A549 (cell line): ENCODE measurements around the gene SNRNP25. TPM values are rescaled to one million over a fixed set of nuclear protein-coding genes. Genes with fewer than 3 reads are reported as not detected.

Source experiments
- ATAC-seq, 2 experiments: fragments of 200-7000 bp in 1 of 2; fragments of >200 bp in 1 of 2; cut with Nextera tagmentation in 1 of 2; cut with Tn5 transposase in 1 of 2; 3 replicates each; pipeline versions ENCODE4 v1.8.0 to v1.9.1; 2018 to 2020; ENCODE audit warnings: mild to moderate bottlenecking in 1 of 2, moderate library complexity in 1 of 2
- CTCF ChIA-PET: fragments of 300-600 bp; sonication (Branson Sonifier 250); formaldehyde crosslinking; extraction: SDS; loops from one replicate; lab custom pipeline; 2021; ENCODE audit warnings: antibody characterized with exemption, inconsistent platforms; lab: Yijun Ruan, JAX
- POLR2A ChIA-PET: fragments of 350-600 bp; formaldehyde crosslinking; extraction: SDS; loops from one replicate; lab custom pipeline; 2021; ENCODE audit warnings: antibody characterized with exemption, inconsistent platforms; lab: Yijun Ruan, JAX
- DNase-seq, 2 experiments: peaks; one replicate each; pipeline versions ENCODE4 v3.0.0 to v3.0.0-alpha.2; 2011 to 2016; ENCODE audit warnings: low read depth in 1 of 2, low spot score in 1 of 2
- FAIRE-seq: peaks from 2 replicates; lab custom pipeline; 2011; peaks lifted over from hg19 to GRCh38; lab: Jason Lieb, UNC
- H3K27ac ChIP-seq, 2 experiments: fragments of >200 bp; sonication (Bioruptor Twin); formaldehyde crosslinking; 3 replicates each; pipeline ENCODE4 v1.5.1; 2016 to 2017
- H3K4me1 ChIP-seq: fragments of >200 bp; sonication (Bioruptor Twin); formaldehyde crosslinking; 3 replicates; pipeline ENCODE4 v1.6.1; 2016
- H3K4me2 ChIP-seq: fragments of >200 bp; sonication (Bioruptor Twin); formaldehyde crosslinking; 3 replicates; pipeline ENCODE4 v1.6.1; 2016
- H3K4me3 ChIP-seq: fragments of >200 bp; sonication (Bioruptor Twin); formaldehyde crosslinking; 3 replicates; pipeline ENCODE4 v1.5.1; 2016
- H3K9me3 ChIP-seq: fragments of >200 bp; sonication (Bioruptor Twin); formaldehyde crosslinking; 3 replicates; pipeline ENCODE4 v1.6.1; 2016
- BCL3 ChIP-seq: fragments of >200 bp; sonication (Bioruptor Twin); formaldehyde crosslinking; IDR thresholded peaks from 3 replicates; pipeline ENCODE4 v1.6.1; 2016
- CTCF ChIP-seq: fragments of >200 bp; sonication (Bioruptor Twin); formaldehyde crosslinking; IDR thresholded peaks from 3 replicates; pipeline ENCODE4 v1.5.1; 2016
- E2F6 ChIP-seq: IDR thresholded peaks from 2 replicates; pipeline ENCODE4 v1.6.1; 2012; ENCODE audit warnings: low read depth, borderline replicate concordance
- EP300 ChIP-seq, 2 experiments: fragments of >200 bp; sonication (Bioruptor Twin); formaldehyde crosslinking; IDR thresholded peaks; 2 replicates in 1 of 2; 3 replicates in 1 of 2; pipeline ENCODE4 v1.6.1; 2016 to 2017
- HES2 ChIP-seq: fragments of >200 bp; sonication (Bioruptor Twin); formaldehyde crosslinking; IDR thresholded peaks from 2 replicates; pipeline ENCODE4 v1.6.1; 2016
- HOXA7 ChIP-seq: fragments of 250-450 bp; sonication (Bioruptor Pico); IDR thresholded peaks from 2 replicates; pipeline ENCODE4 v1.5.0; 2020; ENCODE audit warnings: mild to moderate bottlenecking, moderate library complexity
- HOXB5 ChIP-seq: fragments of 250-450 bp; sonication (Bioruptor Pico); IDR thresholded peaks from 2 replicates; pipeline ENCODE4 v1.5.0; 2020; ENCODE audit warnings: mild to moderate bottlenecking, moderate library complexity
- KDM1A ChIP-seq: fragments of 200-600 bp; sonication (generic); IDR thresholded peaks from 2 replicates; pipeline ENCODE4 v1.6.1; 2016; ENCODE audit warnings: low read depth, mild to moderate bottlenecking
- KDM5A ChIP-seq: fragments of 200-600 bp; sonication (generic); IDR thresholded peaks from 2 replicates; pipeline ENCODE4 v1.6.1; 2016; ENCODE audit warnings: antibody characterized with exemption, mild to moderate bottlenecking
- PBX3 ChIP-seq: IDR thresholded peaks from 2 replicates; pipeline ENCODE4 v1.6.1; 2012
- POLR2AphosphoS2 ChIP-seq: conservative IDR thresholded peaks from 2 replicates; pipeline ENCODE4 v1.6.1; 2012; ENCODE audit warnings: low read length, improper control_type of control experiment, inconsistent platforms
- REST ChIP-seq: fragments of 200-600 bp; sonication (generic); IDR thresholded peaks from 2 replicates; pipeline ENCODE4 v1.6.1; 2016; ENCODE audit warnings: antibody characterized with exemption, mild to moderate bottlenecking, moderate library complexity
- RFX5 ChIP-seq: fragments of 450-650 bp; IDR thresholded peaks from 2 replicates; pipeline ENCODE4 v1.7.1; 2014; ENCODE audit warnings: antibody characterized with exemption, mild to moderate bottlenecking, moderate library complexity
- ZC3H11A ChIP-seq: fragments of 450-650 bp; IDR thresholded peaks from 2 replicates; pipeline ENCODE4 v1.6.1; 2014; ENCODE audit warnings: antibody characterized with exemption, mild to moderate bottlenecking
- WGBS: methylation state at CpG from one replicate; pipeline ENCODE4 v1.1.6; 2017; ENCODE audit errors: missing lambda C conversion rate; 5-methylcytosine and 5-hydroxymethylcytosine counted together
- polyA plus RNA-seq, 4 experiments: library from polyadenylated mRNA; depleted of rRNA in 3 of 4; stranded (reverse); fragments of >200 nt; fragmentation: RNase III in 1 of 4; extraction: RNeasy Plus Mini Kit Qiagen cat#74134 plus additional on column Dnase treatment in 1 of 4; gene quantifications; 2 replicates in 3 of 4; 3 replicates in 1 of 4; pipeline ENCODE4 v1.2.3, GENCODE V29; 2011 to 2017

The SNRNP25 gene
- polyA plus RNA-seq, 2 of the 4 experiments (the other 2 are of a cell fraction): 45.0 to 82.2 TPM

GRCh38 chr16:63998-64913, 10.6 kb downstream of the SNRNP25 start:
- CTCF ChIA-PET: interaction anchor here (0.6 to 25.2 kb wide), 13 partner anchors 7 to 349 kb away, joined by 3 to 718 read pairs (median 11); partner anchors contain the start of genes HBQ1, MPG and RHBDF1

More at GRCh38 chr16:63998-64913, 10.6 kb downstream of the SNRNP25 start:
- Histone ChIP-seq H3K9me3 (no peaks in the 10 kb centered on the region), H3K4me2 (no peak overlapping the region)
- TF ChIP-seq HOXB5 (CRISPR knock-in tag): no peak
- TF ChIP-seq KDM5A: no peak
- TF ChIP-seq CTCF: no peak
- TF ChIP-seq HOXA7: no peak
- TF ChIP-seq KDM1A: no peak
- TF ChIP-seq POLR2AphosphoS2: no peak
- no peak for TF ChIP-seq EP300 (IDR thresholded peaks at IDR 0.05)
- TF ChIP-seq HES2: no peak
- TF ChIP-seq BCL3: no peak
- TF ChIP-seq REST: no peak
- no peak for TF ChIP-seq ZC3H11A
- no peak for TF ChIP-seq RFX5
- no peak for TF ChIP-seq PBX3
- TF ChIP-seq E2F6: no peak
- TF ChIP-seq, all 56 proteins: peak for 0
- no peak for ATAC-seq
- no peak for FAIRE-seq
- H3K27ac ChIP-seq: no peak overlapping the region
- H3K4me3 ChIP-seq: no peak overlapping the region
- H3K4me1 ChIP-seq: no peaks in the 10 kb centered on the region; the same call in 2 of the 3 replicates
- POLR2A ChIA-PET: no interaction called here
- DNase-seq: no peak
- WGBS: 91% methylated on average over 22 of the region's 25 CpGs
